A673 (cell line): Measurements from ENCODE around the gene DGAT2.

Experiments
- EZH2 ChIP-seq: fragments of 200-600 bp; sonication (generic); IDR thresholded peaks from 2 replicates; pipeline ENCODE4 v1.6.1; 2017; ENCODE audit warnings: borderline replicate concordance, low read depth, mild to moderate bottlenecking, mixed read lengths, antibody characterized with exemption, low read length; ENCODE audit not compliant: poor library complexity, severe bottlenecking
- TF ChIP-seq, protein P1 (sequence below): fragments of 300-800, 200-600 bp; sonication (generic); conservative IDR thresholded peaks from 2 replicates; pipeline ENCODE4 v1.5.1; 2017; ENCODE audit warnings: low read depth, mild to moderate bottlenecking, antibody characterized with exemption, low read length, moderate library complexity, mixed read lengths

DNA sequence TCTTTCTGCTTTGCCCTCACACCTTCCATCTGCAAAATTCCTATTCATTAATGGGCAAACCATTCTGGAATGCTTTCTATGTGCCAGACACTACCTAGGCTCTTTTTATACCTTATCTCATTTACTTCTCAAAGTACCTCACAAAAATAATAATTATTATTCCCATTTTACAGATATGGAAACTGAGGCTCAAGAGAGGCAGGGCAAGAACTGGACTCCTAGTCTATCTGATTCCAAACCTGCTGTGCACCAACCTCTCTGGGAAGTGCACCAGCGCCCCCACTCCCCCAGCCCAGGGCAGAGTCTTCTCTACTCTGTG lies 826 bp upstream of the DGAT2 start:
- TF ChIP-seq, protein P1, sequence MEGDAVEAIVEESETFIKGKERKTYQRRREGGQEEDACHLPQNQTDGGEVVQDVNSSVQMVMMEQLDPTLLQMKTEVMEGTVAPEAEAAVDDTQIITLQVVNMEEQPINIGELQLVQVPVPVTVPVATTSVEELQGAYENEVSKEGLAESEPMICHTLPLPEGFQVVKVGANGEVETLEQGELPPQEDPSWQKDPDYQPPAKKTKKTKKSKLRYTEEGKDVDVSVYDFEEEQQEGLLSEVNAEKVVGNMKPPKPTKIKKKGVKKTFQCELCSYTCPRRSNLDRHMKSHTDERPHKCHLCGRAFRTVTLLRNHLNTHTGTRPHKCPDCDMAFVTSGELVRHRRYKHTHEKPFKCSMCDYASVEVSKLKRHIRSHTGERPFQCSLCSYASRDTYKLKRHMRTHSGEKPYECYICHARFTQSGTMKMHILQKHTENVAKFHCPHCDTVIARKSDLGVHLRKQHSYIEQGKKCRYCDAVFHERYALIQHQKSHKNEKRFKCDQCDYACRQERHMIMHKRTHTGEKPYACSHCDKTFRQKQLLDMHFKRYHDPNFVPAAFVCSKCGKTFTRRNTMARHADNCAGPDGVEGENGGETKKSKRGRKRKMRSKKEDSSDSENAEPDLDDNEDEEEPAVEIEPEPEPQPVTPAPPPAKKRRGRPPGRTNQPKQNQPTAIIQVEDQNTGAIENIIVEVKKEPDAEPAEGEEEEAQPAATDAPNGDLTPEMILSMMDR = no peak
- TF ChIP-seq EZH2 = no peak
